OCI-LY7 (cell line): ENCODE results near the gene NHERF2. TPM values are rescaled to one million over a fixed set of nuclear protein-coding genes. Genes with fewer than 3 reads are reported as not detected.
A peak's percentile ranks its signal among the peaks of the same experiment; 100 is the strongest.
"Not testable (repeated sequence)": the region's sequence is repeated elsewhere in the genome, so short reads cannot be mapped to it uniquely, and the experiment has no call there.

Source experiments
- BruUV-seq: library from RNA; stranded (reverse); fragments of 400-500 nt; replicated peaks from 2 replicates; lab custom pipeline; 2021; lab: Mats Ljungman, UMichigan
- CTCF ChIA-PET: fragments of 300-600 bp; sonication (Branson Sonifier 250); formaldehyde crosslinking; loops from one replicate; lab custom pipeline; 2022; ENCODE audit warnings: antibody characterized with exemption; ENCODE audit not compliant: unreplicated experiment; lab: Charles Lee
- POLR2A ChIA-PET: fragments of 300-600 bp; sonication (Branson Sonifier 250); formaldehyde crosslinking; loops from one replicate; lab custom pipeline; 2022; ENCODE audit warnings: antibody characterized with exemption; lab: Charles Lee
- DNase-seq: peaks from one replicate; pipeline ENCODE4 v3.0.0-alpha.2; 2015; ENCODE audit warnings: low spot score
- H2AFZ ChIP-seq: fragments of 200-600 bp; sonication (generic), shearing (Covaris generic); 2 replicates; pipeline ENCODE4 v1.6.1; 2014; ENCODE audit warnings: mild to moderate bottlenecking, antibody characterized with exemption, low read length, moderate library complexity
- H3K27ac ChIP-seq: fragments of 200-600 bp; sonication (generic); 2 replicates; pipeline ENCODE4 v1.5.1; 2014; ENCODE audit warnings: mixed run types, low read depth, mild to moderate bottlenecking, moderate library complexity, low read length, inconsistent platforms; ENCODE audit not compliant: poor library complexity, severe bottlenecking
- H3K36me3 ChIP-seq: fragments of 200-600 bp; sonication (generic); 2 replicates; pipeline ENCODE4 v1.6.1; 2014; ENCODE audit warnings: mild to moderate bottlenecking, antibody characterized with exemption, low read length, moderate library complexity, mixed read lengths; ENCODE audit not compliant: insufficient read depth
- H3K4me1 ChIP-seq: fragments of 200-600 bp; sonication (generic); 2 replicates; pipeline ENCODE4 v1.5.1; 2014; ENCODE audit warnings: mild to moderate bottlenecking, low read length; ENCODE audit not compliant: insufficient read depth, poor library complexity, severe bottlenecking
- H3K4me2 ChIP-seq: fragments of 200-600 bp; sonication (generic); 2 replicates; pipeline ENCODE4 v1.6.1; 2014; ENCODE audit warnings: mild to moderate bottlenecking, low read length
- H3K4me3 ChIP-seq: fragments of 200-600 bp; sonication (generic); 2 replicates; pipeline ENCODE4 v1.5.1; 2014; ENCODE audit warnings: mild to moderate bottlenecking, low read depth, low read length; ENCODE audit not compliant: poor library complexity, severe bottlenecking
- H3K79me2 ChIP-seq: fragments of 200-600 bp; sonication (generic); 2 replicates; pipeline ENCODE4 v1.6.1; 2016; ENCODE audit warnings: low read depth, mild to moderate bottlenecking, low read length, moderate library complexity, mixed read lengths; ENCODE audit not compliant: insufficient read depth
- H3K9me2 ChIP-seq: fragments of 200-600 bp; sonication (generic); 2 replicates; pipeline ENCODE4 v1.6.1; 2016; ENCODE audit warnings: mild to moderate bottlenecking, low read length, mixed read lengths; ENCODE audit not compliant: insufficient read depth
- H3K9me3 ChIP-seq: fragments of 200-600 bp; sonication (generic); 2 replicates; pipeline ENCODE4 v1.6.1; 2014; ENCODE audit warnings: mild to moderate bottlenecking, mixed run types, low read length, mixed read lengths
- H4K20me1 ChIP-seq: fragments of 200-600 bp; sonication (generic); 2 replicates; pipeline ENCODE4 v1.6.1; 2014; ENCODE audit warnings: mild to moderate bottlenecking, antibody characterized with exemption, low read length, moderate library complexity, mixed read lengths; ENCODE audit not compliant: insufficient read depth
- EZH2phosphoT487 ChIP-seq: fragments of 200-600 bp; sonication (generic); IDR thresholded peaks from 2 replicates; pipeline ENCODE4 v1.6.1; 2018; ENCODE audit warnings: low read depth, borderline replicate concordance, mild to moderate bottlenecking, mixed run types, antibody characterized with exemption, low read length, moderate library complexity, mixed read lengths
- intact Hi-C: fragments of 100-400 bp; cut with micrococcal nuclease; formaldehyde crosslinking; loops from one replicate; pipeline ENCODE4 v1.10.0; 2022; ENCODE audit not compliant: unreplicated experiment
- total RNA-seq, 2 experiments: library from RNA; depleted of rRNA in 1 of 2; stranded (reverse); fragments of >200 nt in 1 of 2; shearing (Covaris generic) in 1 of 2; gene quantifications; 2 replicates each; pipeline ENCODE4 v1.2.3, GENCODE V29; 2014 to 2022
- TF ChIP-seq, protein P1 (sequence below): fragments of 200-600 bp; sonication (generic); conservative IDR thresholded peaks from 2 replicates; pipeline ENCODE4 v1.5.1; 2014; ENCODE audit warnings: mild to moderate bottlenecking, antibody characterized with exemption, low read length, moderate library complexity, mixed read lengths

NHERF2 gene
- total RNA-seq, 2 experiments from 2014 or later = 0.27 TPM; not detected in 1

DNA sequence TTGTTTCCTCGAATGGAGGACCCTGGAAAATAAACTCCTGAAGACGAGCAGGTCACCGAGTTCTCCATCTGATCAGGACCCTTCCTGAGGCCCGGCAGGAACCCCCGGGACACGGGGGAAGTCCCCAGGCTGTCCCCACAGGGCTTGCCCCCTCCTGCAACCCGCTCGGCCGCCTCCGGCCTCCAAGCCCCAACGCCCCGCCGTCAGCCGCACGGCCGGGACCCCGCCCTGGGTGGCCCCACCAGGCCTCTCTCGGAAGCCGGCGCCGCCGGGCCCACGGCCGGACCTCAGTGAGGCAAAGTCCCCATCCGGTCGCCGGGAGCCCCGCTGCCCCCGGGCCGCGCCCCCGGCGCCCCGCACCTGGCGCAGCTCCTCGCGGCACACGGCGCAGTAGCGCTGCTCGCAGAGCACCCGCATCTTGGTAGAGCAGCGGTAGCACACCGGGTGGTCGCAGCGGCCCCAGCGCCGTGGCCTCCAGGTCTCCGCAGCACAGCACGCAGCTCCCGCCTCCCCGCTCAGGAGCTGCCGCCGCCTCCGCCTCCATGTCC is 17.5 kb upstream of the NHERF2 start:
- Histone ChIP-seq H3K4me2 (peak overlapping the region; percentile 98), H3K79me2 (peaks cover 42% of the 10 kb centered on the region), H2AFZ (no peak overlapping the region), H3K9me3 (no peaks in the 10 kb centered on the region), H3K9me2 (no peaks in the 10 kb centered on the region), H3K4me3 (peak overlapping the region; percentile 93), H3K4me1 (peaks cover 32% of the 10 kb centered on the region), H3K36me3 (peaks cover 14% of the 10 kb centered on the region; the same call in 1 of the 2 replicates), H3K27ac (peak overlapping the region; percentile 62), H4K20me1 (peaks cover 10% of the 10 kb centered on the region; the same call in 1 of the 2 replicates)
- POLR2A ChIA-PET = interaction anchor here (0.9 to 1.1 kb wide), 3 partner anchors 37 to 146 kb away, joined by 3 to 4 read pairs (median 3); partner anchors contain the start of genes TBL3 and TRAF7
- BruUV-seq = no TSS peak
- CTCF ChIA-PET = no interaction called here
- peak; percentile 45 for DNase-seq
- TF ChIP-seq, protein P1, sequence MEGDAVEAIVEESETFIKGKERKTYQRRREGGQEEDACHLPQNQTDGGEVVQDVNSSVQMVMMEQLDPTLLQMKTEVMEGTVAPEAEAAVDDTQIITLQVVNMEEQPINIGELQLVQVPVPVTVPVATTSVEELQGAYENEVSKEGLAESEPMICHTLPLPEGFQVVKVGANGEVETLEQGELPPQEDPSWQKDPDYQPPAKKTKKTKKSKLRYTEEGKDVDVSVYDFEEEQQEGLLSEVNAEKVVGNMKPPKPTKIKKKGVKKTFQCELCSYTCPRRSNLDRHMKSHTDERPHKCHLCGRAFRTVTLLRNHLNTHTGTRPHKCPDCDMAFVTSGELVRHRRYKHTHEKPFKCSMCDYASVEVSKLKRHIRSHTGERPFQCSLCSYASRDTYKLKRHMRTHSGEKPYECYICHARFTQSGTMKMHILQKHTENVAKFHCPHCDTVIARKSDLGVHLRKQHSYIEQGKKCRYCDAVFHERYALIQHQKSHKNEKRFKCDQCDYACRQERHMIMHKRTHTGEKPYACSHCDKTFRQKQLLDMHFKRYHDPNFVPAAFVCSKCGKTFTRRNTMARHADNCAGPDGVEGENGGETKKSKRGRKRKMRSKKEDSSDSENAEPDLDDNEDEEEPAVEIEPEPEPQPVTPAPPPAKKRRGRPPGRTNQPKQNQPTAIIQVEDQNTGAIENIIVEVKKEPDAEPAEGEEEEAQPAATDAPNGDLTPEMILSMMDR = no peak
- no peak for TF ChIP-seq EZH2phosphoT487
- intact Hi-C loops = loop anchor here (2.0 kb wide), 1 partner anchor 66 kb away; the partner anchor contains the start of gene MSRB1

DNA sequence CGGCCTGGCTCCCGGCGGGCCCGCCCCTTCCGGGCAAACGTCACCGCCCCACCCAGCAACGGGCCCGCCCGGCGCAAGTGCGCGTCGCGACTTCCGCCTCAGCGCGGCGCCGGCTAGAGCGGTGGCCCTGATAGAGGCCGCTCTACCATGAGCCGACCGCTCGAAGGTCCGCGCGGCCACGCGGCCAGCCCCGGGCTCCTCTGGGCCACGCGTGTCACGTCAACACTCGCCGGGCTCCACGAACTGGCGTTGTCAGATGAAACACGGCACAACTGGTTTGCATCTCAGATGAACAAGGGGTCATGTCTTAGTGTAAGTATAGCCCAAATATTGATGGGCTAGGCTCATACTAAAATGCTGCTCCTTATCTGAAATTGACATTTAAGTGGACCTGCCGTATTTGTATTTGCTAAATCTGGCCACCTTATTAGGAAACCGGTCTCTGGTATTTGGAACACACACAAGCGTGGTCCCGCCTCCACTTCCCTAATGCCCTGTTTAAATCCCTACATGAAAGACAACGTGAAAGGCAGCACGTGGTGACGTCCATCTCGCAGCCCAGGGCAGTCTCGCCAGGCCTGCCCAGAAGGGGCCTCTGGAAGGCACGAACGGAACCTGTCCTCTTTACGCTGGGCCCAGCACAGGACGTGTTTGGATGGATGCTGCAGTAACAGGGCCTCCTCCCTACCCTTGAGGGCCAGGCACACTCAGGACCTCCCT is 16.8 kb upstream of the NHERF2 start, which contains the start of gene ZNF598:
TSS of gene ZNF598 (minus strand) at position 31 of the 720 bp plus-strand sequence.
- intact Hi-C loops = loop anchor here (2.0 kb wide), 1 partner anchor 67 kb away; the partner anchor contains the start of gene MSRB1
- CTCF ChIA-PET = no interaction called here

DNA sequence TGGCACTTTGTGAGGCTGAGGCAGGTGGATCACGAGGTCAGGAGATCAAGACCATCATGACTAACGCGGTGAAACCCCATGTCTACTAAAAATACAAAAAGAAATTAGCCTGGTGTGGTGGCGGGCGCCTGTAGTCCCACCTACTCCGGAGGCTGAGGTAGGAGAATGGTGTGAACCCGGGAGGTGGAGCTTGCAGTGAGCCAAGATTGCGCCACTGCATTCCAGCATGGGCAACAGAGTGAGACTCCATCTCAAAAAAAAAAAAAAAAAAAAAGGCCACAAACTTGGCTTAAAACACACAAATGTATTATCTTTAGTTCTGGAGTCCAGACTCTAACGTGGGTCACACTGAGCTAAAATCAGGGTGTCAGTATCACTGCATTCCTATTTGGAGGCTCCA is 15.0 kb upstream of the NHERF2 start:
- H3K4me2 ChIP-seq, DNase-seq, H3K27ac ChIP-seq, intact Hi-C loops, H3K4me3 ChIP-seq, BruUV-seq, H2AFZ ChIP-seq, H3K9me3 ChIP-seq, CTCF ChIA-PET, H3K9me2 ChIP-seq, H4K20me1 ChIP-seq: not testable (repeated sequence)
- Histone ChIP-seq H3K36me3 (peaks cover 13% of the 10 kb centered on the region; the same call in 1 of the 2 replicates), H3K79me2 (peaks cover 37% of the 10 kb centered on the region), H3K4me1 (peaks cover 27% of the 10 kb centered on the region)
- POLR2A ChIA-PET = interaction anchor here (0.6 to 0.7 kb wide), 2 partner anchors 455 to 674 kb away, joined by 3 to 4 read pairs; no protein-coding TSS in a partner anchor

More for the DNA sequence above, 16.8 kb upstream of the NHERF2 start, which contains the start of gene ZNF598:
- peak within 1 kb of the TSS; percentile 66 for H3K27ac ChIP-seq
- peaks cover 13% of the 10 kb centered on the region; the same call in 1 of the 2 replicates for H3K36me3 ChIP-seq
- BruUV-seq = TSS peak; percentile 97
- no peaks in the 10 kb centered on the region for H3K9me2 ChIP-seq
- H3K4me3 ChIP-seq = peak within 1 kb of the TSS; percentile 93
- no peak for TF ChIP-seq EZH2phosphoT487
- TF ChIP-seq, protein P1 = no peak
- peak; percentile 92 for DNase-seq
- no peaks in the 10 kb centered on the region for H3K9me3 ChIP-seq
- peak within 1 kb of the TSS; percentile 100 for H3K4me2 ChIP-seq
- peaks cover 10% of the 10 kb centered on the region; the same call in 1 of the 2 replicates for H4K20me1 ChIP-seq
- POLR2A ChIA-PET = no interaction called here
- peak within 1 kb of the TSS; percentile 80; the same call in 1 of the 2 replicates for H2AFZ ChIP-seq
- H3K79me2 ChIP-seq = peaks cover 42% of the 10 kb centered on the region
- H3K4me1 ChIP-seq = peaks cover 27% of the 10 kb centered on the region
